Inferior parietal cortex (tissue), 1 donor: ENCODE data around the gene GRIN2A.

Source experiments
- DNase-seq: peaks from one replicate; pipeline ENCODE4 v3.0.0-alpha.2; 2016; ENCODE audit errors: extremely low spot score

GRIN2A gene

GRCh38 chr16:9772526-9773225, 409.6 kb downstream of the GRIN2A start:
- no peak for DNase-seq

GRCh38 chr16:9766891-9767290, 415.3 kb downstream of the GRIN2A start:
- DNase-seq: no peak

- no peak for DNase-seq
Observed at GRCh38 chr16:9763505-9763904, 418.7 kb downstream of the GRIN2A start.

GRCh38 chr16:9761870-9762269, 420.4 kb downstream of the GRIN2A start:
- peak; percentile 41 for DNase-seq

GRCh38 chr16:9757687-9758086, 424.5 kb downstream of the GRIN2A start:
- no peak for DNase-seq

- DNase-seq: no peak
Observed at GRCh38 chr16:9756434-9756833, 425.8 kb downstream of the GRIN2A start.

- DNase-seq: no peak
Observed at GRCh38 chr16:9755081-9755480, 427.1 kb downstream of the GRIN2A start.

GRCh38 chr16:9741776-9742175, 440.5 kb downstream of the GRIN2A start:
- no peak for DNase-seq

- no peak for DNase-seq
Observed at GRCh38 chr16:9739301-9739700, 442.9 kb downstream of the GRIN2A start.

GRCh38 chr16:9738690-9739089, 443.5 kb downstream of the GRIN2A start:
- no peak for DNase-seq

GRCh38 chr16:9736547-9736946, 445.7 kb downstream of the GRIN2A start:
- no peak for DNase-seq

- no peak for DNase-seq
Observed at GRCh38 chr16:9723136-9723535, 459.1 kb downstream of the GRIN2A start.

- no peak for DNase-seq
Observed at GRCh38 chr16:9713907-9714306, 468.3 kb downstream of the GRIN2A start.

- no peak for DNase-seq
Observed at GRCh38 chr16:9713156-9713555, 469.1 kb downstream of the GRIN2A start.

- no peak for DNase-seq
Observed at GRCh38 chr16:9708972-9709620, 473.1 kb downstream of the GRIN2A start.

- DNase-seq: no peak
Observed at GRCh38 chr16:9706217-9706836, 475.9 kb downstream of the GRIN2A start.

GRCh38 chr16:9703731-9704130, 478.5 kb downstream of the GRIN2A start:
- no peak for DNase-seq
